GM19467 (cell line): Measurements from ENCODE around the gene TAOK1.
"Not testable (repeated sequence)": the region's sequence is repeated elsewhere in the genome, so short reads cannot be mapped to it uniquely, and the experiment has no call there.

Experiments
- ATAC-seq: cut with Tn5 transposase; IDR thresholded peaks from one replicate; pipeline ENCODE4 v1.9.1; 2021; ENCODE audit warnings: mild to moderate bottlenecking, moderate library complexity; ENCODE audit not compliant: unreplicated experiment

TAOK1 gene

DNA sequence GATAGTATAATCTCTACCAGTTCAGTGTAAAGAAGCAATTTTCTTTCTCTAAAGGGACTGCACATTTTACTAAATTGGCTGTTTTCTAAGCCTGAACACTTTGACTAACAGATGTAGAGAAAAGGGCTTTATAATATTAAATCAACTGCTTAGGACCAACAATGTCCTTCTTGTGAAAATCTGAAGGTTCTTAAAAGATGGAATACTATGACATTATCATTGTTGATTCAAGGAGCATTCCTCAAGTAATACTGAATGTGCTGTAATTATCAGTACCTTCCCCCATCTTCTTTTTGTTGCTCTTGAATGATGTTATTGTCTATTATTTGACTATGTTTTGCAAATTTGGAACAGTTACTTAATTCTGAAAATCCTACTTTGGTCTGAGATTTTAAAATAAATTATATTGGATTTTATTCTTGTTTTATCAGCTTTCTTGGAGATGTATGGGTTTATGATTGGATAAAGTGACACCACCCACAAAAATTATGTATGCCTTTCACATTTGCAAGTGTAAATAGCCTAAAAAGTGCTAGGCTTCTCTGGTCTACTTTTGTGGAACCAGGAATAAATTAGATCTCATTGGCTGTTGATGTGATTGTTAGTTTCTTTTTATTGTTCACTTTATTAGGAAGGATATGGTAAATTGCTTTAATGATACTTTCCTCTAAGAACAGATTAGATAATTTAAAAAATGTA, 53.0 kb downstream of the TAOK1 start:
- ATAC-seq: no peak

DNA sequence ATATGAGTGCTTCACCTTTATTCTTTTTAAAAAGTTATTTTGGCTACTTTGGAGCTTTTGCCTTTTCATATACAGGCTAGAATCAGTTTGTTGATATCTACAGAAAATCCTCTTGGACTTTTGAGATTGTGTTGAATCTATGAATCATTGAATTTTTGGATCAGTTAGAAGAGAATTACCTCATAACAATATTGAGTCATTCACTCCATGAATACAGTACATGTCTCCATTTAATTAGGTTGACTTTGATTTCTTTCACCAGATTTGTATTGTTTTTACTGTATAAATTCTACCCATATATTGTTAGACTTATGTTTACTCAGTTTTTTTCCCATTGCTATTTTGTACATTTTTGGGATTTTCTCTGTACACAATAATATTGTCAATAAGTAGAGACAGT, 54.4 kb downstream of the TAOK1 start:
- no peak for ATAC-seq

DNA sequence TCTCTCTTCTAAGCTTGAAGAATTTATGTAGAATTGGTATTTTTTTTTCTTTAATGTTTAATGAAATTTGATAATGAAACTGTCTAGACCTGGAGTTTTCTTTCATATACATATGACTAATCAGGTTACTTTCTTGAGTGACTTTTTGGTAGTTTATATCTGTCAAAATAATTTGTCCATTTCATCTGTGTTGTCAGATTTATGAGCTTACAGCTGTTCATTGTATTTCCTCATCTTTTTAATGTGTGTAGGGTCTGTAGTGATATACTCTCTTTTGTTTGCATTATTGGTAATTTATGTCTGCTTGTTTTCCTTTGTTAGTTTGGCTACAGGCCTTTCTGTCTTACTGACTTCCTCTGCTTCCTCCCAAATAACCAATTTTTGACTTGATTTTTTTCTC, 55.7 kb downstream of the TAOK1 start:
- ATAC-seq: no peak

DNA sequence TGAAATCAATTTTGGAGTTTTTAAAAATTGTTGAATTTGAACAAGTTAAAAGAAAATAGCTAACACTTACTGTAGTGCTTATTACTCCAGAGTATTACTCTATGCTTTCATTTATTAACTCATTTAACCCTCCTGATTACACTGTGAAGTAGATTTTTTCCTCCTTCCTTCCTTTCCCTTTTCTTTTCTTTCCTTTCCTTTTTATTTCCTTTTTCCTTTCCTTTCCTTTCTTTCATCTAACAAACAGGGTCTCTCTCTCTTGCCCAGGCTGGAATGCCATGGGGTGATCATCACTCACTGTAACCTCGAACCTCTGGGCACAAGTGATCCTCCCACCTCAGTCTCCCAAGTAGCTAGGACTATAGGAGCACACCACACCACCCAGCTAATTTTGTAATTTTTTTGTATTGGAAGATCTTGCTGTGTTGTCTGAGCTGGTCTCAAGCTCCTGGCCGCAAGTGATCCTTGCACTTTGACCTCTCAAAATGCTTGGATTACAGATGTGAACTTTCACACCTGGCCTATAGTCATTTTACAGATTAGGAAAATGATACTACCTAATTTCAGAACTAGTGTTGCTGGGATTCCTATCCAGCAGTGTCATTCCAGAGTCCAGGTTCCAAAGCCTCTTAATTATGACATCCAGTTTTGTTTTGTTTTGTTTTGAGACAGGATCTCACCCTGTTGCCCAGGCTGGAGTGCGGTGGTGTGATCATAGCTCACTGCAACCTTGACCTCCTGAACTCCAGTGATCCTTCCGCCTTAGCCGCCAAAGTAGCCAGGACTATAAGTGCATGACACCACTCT, 59.9 kb downstream of the TAOK1 start:
- no peak for ATAC-seq

DNA sequence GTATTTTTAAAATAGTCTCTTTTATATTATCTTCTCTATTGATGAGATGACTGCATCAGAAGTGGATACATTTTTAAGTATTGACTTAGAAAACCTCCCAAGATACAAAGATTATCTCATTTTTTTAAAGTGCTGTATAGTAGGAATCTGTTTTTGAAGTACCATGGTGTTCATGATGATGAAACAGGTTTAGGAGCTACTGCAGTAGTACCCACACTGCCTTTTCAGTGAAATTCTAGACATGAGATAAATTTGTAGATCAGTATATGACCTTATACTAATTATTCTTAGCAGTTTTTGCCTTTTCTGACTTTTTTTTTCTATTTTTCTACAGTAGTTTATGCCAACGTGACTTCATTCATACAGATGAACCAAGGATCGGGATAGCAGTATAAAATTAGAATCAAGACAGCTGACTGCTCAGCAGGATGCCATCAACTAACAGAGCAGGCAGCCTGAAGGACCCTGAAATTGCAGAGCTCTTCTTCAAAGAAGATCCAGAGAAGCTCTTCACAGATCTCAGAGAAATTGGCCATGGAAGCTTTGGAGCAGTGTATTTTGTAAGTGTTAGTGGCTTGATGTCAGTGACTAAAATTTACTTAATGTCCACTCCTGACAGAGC, 61.1 kb downstream of the TAOK1 start:
- ATAC-seq: no peak

DNA sequence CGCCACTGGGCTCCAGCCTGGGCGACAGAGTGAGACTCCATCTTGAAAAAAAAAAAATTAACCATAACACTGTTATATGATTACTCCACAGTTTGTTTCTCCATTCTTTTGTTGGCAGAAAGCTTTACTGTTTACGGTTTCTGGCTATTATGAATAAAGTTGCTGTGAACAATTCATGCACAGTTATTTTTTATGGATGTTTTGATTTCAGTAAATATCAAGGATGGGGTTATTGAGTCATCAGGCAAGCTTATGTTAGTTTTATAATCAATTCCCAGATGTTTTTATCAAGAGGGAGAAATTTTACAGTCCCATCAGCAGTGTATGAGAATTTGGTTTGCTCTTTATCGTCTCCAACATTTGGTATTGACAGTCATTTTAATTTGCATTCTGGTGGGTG, 67.9 kb downstream of the TAOK1 start:
- no peak for ATAC-seq

DNA sequence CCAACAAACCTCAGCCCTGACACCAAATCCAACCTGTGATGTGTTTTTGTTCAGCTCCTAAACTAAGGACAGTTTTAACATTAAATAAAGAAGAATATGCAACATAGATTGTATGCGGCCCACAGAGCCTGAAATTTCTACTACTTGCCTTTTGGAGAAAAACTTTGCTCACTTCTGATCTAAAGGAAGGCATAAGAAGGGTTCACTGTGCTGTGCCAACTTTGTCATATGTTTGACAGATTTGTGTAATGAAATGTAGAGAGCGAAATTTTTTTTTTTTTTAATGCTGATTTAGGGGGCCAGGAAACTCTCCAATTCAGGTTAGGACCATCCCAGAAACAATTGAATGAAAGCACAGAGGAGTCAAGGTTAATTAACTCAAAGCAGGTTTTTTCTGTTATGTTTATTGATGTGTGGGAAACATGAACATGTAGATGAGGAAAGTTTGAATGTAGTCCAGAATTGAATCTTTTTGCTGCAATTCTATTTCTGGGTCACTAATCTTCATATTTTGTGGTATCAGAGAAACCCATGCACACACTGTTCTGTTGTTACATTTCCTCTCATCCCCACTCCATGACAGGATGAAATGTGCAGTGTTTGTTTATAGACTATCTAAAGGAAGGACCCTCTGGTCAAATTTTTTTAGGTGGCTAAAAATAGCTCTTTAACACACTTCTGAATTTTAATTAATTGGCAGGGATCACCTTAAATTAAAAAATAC, 71.5 kb downstream of the TAOK1 start:
- ATAC-seq: no peak

DNA sequence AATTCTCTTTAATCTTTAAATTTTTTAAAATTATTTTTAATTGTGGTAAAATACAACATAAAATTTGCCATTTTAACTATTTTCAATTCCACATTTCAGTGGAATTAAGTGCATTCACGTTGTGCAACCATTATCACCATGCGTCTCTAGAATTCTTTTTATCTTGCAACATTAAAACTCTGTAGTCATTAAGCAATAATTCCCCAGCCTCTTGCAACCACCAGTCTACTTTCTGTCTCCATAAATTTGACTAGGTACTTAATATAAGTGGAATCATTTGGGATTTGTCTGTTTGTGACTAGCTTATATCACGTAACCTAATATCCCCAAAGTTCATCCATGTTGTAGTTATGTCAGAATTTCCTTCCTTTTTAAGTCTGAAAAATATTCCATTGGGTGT, 79.1 kb downstream of the TAOK1 start:
- no peak for ATAC-seq

DNA sequence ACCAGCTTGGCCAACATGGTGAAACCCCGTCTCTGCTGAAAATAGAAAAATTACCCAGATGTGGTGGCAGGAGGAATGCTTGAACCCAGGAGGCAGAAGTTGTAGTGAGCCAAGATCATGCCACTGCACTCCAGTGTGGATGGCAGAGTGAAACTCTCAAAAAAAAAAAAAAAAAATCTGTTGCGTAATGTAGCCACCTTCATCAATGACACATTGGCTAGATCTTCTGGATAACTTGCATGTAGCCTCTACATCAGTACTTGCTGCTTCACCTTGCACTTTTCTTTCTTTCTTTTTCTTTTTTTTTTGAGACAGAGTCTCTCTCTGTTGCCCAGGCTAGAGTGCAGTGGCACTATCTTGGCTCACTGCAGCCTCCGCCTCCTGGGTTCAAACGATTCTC, 83.3 kb downstream of the TAOK1 start:
- ATAC-seq: not testable (repeated sequence)

DNA sequence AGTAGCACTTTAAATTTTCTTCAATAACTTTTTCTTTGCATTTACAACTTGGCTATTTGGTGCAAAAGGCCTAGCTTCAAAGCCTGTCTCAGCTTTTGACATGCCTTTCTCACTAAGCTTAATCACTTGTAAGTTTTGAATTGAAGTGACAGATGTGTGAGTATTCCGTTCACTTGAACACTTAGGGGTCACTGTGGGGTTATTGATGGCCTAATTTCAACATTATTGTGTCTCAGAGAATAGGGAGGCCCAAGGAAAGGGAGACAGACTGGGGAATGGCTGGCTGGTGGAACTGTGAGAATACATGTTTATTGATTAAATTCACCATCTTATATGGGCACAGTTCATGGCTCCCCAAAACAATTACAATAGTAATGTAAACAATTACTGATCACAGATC, 84.1 kb downstream of the TAOK1 start:
- ATAC-seq: no peak

DNA sequence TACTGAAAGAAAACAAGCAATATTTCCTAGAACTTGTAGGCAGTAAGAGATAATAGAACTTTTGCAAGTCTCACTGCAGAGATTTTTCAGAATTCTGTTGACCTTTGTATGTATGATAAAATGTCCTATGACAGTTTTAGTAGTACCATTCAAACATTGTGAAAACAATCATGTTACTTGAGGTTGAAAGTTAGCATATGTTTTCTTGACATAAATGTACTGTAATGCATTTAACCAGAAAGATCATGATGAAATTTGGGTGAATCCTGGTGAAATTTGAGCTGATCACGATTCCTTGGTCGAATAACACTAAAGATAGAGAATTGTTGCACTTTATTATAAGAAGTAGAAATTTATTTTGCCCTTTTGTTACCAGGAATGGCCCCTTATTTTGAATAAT, 85.7 kb downstream of the TAOK1 start:
- ATAC-seq: no peak

DNA sequence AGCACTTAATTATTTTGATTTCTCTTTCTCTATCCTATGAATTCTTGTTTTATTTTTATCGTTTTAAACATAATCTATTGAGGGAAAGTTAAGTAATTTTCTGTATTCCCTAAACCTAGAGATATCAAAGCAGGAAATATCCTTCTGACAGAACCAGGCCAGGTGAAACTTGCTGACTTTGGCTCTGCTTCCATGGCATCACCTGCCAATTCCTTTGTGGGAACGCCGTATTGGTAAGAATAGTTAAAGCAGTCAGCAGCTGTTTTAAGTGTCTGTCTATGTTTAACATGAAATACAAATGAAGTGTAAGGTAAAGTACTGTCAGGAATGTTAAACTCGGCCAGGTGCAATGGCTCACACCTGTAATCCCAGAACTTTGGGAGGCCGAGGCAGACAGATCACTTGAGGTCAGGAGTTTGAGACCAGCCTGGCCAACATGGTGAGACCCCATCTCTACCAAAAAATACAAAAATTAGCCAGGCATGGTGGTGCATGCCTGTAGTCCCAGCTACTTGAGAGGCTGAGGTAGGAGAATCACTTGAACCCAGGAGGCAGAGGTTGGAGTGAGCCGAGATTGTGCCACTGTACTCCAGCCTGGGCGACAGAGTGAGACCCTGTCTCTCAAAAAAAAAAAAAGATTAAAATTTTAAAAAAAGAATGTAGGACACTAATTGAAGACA, 90.2 kb downstream of the TAOK1 start:
- not testable (repeated sequence) for ATAC-seq

DNA sequence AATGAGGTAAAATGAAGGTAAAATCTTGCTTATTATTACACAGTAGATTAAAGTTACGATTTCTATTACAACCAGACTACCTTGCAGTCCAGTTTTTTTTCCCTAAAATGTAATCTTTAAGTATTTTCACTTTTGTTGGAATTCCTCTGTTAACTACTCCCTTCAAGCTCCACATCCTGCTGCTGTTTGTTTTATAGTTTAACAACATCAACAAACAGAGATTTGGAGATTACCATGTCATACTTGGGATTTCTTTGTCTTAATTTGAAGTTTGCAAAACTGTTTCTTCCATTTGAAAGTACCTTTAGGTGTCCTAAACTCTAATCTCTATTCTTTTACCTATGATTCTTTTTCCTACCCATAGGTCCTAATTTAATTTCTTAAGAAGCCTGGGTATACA, 93.3 kb downstream of the TAOK1 start:
- no peak for ATAC-seq

DNA sequence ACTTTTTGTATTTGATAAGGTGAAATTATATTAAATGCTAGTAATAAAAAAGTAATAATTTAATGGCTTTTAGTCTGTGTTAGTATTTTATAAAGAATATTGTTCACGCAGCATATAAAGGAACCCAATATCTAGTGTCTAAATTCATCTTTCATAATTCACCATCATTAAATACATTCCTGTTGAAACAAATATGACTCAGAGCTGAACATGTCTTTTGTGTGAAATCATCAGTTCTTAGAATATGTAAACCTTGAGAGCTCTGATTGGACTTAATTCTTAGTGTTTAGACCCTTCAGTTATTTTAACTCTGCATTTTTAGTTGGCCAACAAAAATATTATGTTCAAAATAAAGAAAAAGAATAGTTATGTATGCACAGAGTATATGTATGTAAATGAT, 104.8 kb downstream of the TAOK1 start:
- no peak for ATAC-seq

DNA sequence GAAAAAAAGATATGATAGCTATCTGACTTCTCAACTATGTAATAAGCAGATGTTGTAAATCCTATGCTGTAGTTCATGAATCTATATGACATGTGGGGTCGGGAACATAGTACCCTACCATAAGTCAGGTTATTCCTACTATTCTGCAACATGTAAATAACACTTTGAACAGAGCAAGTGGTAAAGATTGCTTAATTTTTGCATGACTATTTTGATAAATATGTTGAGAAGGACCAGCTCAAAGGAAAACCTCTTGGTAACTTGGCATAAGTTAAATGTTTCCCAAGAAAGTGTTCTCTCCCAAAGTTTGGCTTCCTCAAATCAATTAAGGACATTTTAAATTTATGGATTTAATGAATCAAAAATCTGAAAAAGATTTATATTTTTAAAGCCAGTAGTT, 114.5 kb downstream of the TAOK1 start:
- no peak for ATAC-seq

DNA sequence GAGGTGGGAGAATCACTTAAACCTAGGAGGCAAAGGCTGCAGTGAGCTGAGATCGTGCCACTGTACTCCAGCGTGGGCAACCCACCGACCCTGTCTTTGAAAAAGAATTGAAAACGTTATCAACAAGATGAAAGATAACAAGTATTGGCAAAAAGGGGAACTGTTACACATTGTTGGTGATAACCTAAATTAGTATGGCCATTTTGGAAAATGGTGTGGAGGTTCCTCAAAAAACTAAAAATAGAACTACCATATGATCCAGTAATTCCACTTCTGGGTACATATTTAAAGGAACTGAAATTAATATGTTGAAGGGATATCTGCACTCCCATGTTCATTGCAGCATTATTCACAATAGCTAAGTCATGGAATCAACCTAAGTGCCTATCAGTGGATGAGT, 115.7 kb downstream of the TAOK1 start:
- no peak for ATAC-seq

DNA sequence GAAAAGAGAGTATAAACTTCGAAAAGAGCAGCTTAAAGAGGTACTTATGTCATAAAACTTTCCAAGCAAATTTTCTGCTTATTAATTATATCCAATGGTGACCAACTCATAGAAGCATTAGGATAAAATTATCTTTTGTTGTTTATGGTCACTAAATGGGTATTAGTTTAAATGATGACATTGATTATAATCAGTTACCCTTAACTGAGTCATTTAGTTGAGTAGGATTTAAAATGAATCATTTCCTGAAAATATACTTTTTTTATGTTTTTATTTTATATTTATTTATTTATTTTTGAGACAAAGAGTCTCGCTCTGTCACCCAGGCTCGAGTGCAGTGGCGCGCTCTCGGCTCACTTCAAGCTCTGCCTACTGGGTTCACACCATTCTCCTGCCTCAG, 120.8 kb downstream of the TAOK1 start:
- ATAC-seq: no peak

DNA sequence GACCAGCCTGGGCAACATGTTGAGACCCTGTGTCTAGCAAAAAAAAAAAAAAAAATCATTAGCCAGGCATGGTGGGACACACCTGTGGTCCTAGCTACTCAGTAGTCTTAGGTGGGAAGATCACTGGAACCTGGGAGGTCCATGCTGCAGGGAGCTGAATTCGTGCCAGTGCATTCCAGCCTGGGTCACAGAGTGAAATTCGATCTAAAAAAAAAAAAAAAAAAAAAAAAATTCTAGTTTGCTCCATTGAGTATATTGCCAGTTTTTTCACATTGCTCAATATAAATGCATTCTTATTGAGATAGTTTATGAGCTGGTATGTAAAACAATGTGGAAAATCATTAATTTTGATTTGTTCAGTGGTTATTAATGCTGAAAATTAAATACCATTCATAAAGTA, 124.6 kb downstream of the TAOK1 start:
- ATAC-seq: no peak

DNA sequence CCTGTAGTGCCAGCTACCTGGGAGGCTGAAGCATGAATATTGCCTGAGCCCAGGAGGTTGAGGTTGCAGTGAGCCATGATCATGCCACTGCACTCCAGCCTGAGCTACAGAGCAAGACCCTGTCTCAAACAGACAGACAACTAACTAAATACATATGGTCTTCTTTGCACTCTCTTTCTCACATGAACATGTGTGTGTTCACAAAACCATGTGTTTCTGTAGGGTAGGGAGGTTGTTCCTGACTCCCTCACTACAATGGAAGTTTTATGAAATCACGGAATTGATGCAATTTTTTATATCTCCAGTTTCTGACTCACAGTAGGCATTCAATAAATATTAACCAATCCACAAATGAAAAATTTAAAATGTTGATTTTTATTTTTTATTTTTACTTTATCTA, 128.2 kb downstream of the TAOK1 start:
- no peak for ATAC-seq

DNA sequence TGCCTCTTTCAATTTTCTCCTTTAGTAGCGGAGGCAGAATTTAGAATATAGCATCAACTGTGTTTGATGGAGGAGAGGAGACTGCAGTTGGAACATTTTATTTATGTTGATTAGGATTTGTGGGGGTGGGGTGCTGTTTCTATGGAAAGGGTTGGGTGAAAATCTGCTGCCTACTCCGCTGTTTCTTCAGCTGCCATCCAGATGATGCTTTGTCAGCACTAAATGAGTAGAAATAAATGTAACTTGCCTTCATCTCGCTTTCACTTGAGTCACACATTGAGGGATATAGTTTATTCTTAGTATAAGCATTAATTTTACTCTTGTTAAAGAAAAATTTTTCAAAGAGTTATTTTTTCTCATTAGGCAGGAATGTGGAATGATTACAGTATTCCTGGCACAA, 134.5 kb downstream of the TAOK1 start:
- no peak for ATAC-seq

DNA sequence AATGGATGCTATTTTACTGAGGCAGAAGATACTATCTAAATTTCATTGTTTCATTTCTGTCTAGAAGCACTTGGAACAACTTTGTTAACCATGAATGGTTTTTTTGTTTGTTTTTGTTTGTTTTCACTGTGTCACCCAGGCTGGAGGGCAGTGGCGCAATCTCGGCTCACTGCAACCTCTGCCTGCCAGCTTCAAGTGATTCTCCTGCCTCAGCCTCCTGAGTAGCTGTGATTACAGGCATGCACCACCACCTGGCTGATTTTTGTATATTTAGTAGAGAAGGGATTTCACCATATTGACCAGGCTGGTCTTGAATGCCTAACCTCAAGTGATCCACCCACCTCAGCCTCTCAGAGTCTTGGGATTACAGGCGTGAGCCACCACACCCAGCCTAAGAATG, 136.2 kb downstream of the TAOK1 start:
- no peak for ATAC-seq
